Adrenal gland (tissue), 12 donors: ENCODE results near the gene ORAI2. TPM values are rescaled to one million over a fixed set of nuclear protein-coding genes. Genes with fewer than 3 reads are reported as not detected.
A peak's percentile ranks its signal among the peaks of the same experiment; 100 is the strongest.
"Not testable (repeated sequence)": the region's sequence is repeated elsewhere in the genome, so short reads cannot be mapped to it uniquely, and the experiment has no call there.

Experiments
- DNase-seq, 7 donors: peaks; one replicate each; pipeline ENCODE4 v3.0.0-alpha.2; 2019 to 2020
- H3K27ac ChIP-seq, 5 donors: fragments of 200-600 bp; sonication (generic) in 4 of 5; 1 replicate in 3 of 5; 2 replicates in 2 of 5; pipeline versions ENCODE4 v1.5.1 to v1.8.0; 2016 to 2020; ENCODE audit warnings: mild to moderate bottlenecking in 1 of 5
- H3K27me3 ChIP-seq: fragments of 200-600 bp; 2 replicates; pipeline ENCODE4 v1.8.0; 2021
- H3K36me3 ChIP-seq, 2 donors: fragments of 200-600 bp; replicated peaks in 1 of 2; 1 replicate in 1 of 2; 2 replicates in 1 of 2; pipeline versions ENCODE4 v1.5.1 to v1.8.0; 2018 to 2022
- H3K4me1 ChIP-seq, 2 donors: fragments of 200-600 bp; replicated peaks in 1 of 2; 1 replicate in 1 of 2; 2 replicates in 1 of 2; pipeline versions ENCODE4 v1.5.1 to v1.8.0; 2018 to 2021
- H3K4me3 ChIP-seq, 4 donors: fragments of 200-600 bp; sonication (generic) in 3 of 4; one replicate each; pipeline ENCODE4 v1.5.1; 2016 to 2018
- H3K9me3 ChIP-seq, 3 donors: fragments of 200-600 bp; sonication (generic) in 1 of 3; replicated peaks in 1 of 3; 1 replicate in 2 of 3; 2 replicates in 1 of 3; pipeline versions ENCODE4 v1.5.1 to v1.8.0; 2016 to 2021
- CTCF ChIP-seq, 6 experiments: fragments of 450-650 bp in 4 of 6; fragments of 200-600 bp in 2 of 6; sonication (generic) in 1 of 6; IDR thresholded peaks; 1 replicate in 5 of 6; 2 replicates in 1 of 6; pipeline versions ENCODE4 v1.5.1 to v1.8.0; 2016 to 2021; ENCODE audit warnings: antibody characterized with exemption in 6 of 6, mild to moderate bottlenecking in 2 of 6, moderate library complexity in 1 of 6
- POLR2A ChIP-seq, 2 donors: fragments of 450-650 bp; IDR thresholded peaks; one replicate each; pipeline ENCODE4 v1.6.1; 2017; ENCODE audit warnings: antibody characterized with exemption in 2 of 2, mild to moderate bottlenecking in 2 of 2, moderate library complexity in 1 of 2
- WGBS, 4 donors: extraction: QIAGEN DNeasy Blood & Tissue Kit in 2 of 4; methylation state at CpG; one replicate each; pipeline versions ENCODE4 v1.1.5 to v1.1.7; 2013 to 2017; 5-methylcytosine and 5-hydroxymethylcytosine counted together
- intact Hi-C, 2 donors: fragments of 100-400 bp; cut with DNase I; formaldehyde crosslinking; loops; one replicate each; pipeline versions ENCODE4 v1.14.1 to v1.15.0; 2022 to 2023
- polyA plus RNA-seq, 3 donors: library from polyadenylated mRNA; stranded (reverse); fragments of 200-250 nt in 2 of 3; fragments of 350-450 nt in 1 of 3; fragmentation: Illumina TruSeq in 1 of 3; extraction: RNeasy Lipid Tissue Mini Kit (QIAGEN cat#74804) in 1 of 3; gene quantifications; one replicate each; pipeline ENCODE4 v1.2.3, GENCODE V29; 2013 to 2014
- total RNA-seq, 9 donors: library from RNA; depleted of rRNA in 4 of 9; stranded (reverse); fragments of >200 nt in 4 of 9; fragments of 120-200 nt in 1 of 9; fragmentation: NEBNext Ultra II Directional in 1 of 9; extraction: Animal tissue kit (Norgen Biotek cat#: 25700) in 1 of 9; gene quantifications; one replicate each; pipeline versions ENCODE4 v1.1.0 to v1.2.4, GENCODE V29; 2013 to 2023
- donor health status: healthy with polysubstance abuse.
- donor health status: Bipolar disorder and iron deficiency.
- donor health status: DM: yes; HTN: yes; CAD: no.
- donor health status: DM: no; HTN: no; CAD: no.
- donor health status: DM: no; HTN: no; CAD: no.
- donor health status: DM: yes; HTN: yes; CAD: no.

ORAI2 gene
- total and polyA plus RNA-seq, 12 donors = 6.9 to 110 (median 32.1) TPM

- TF ChIP-seq POLR2A (IDR thresholded peaks at IDR 0.05) (no peak), CTCF (IDR thresholded peaks at IDR 0.05) (no peak)
- H3K4me1 ChIP-seq = peaks cover 16 to 27% of the 10 kb centered on the region in 2 donors
- no peaks in the 10 kb centered on the region for H3K27me3 ChIP-seq
- intact Hi-C loops = loop anchor here in 1 of 2 donors (10.0 kb wide), 1 partner anchor 55 kb away; no protein-coding TSS in a partner anchor
- H3K36me3 ChIP-seq = peaks cover 0 to 18% of the 10 kb centered on the region in 2 donors
- 71 to 80% (median 76%) methylated on average over 16 to 20 of the region's 20 CpGs for WGBS, 4 donors
- H3K9me3 ChIP-seq = no peaks in the 10 kb centered on the region
- no peak overlapping the region for H3K4me3 ChIP-seq
- peak overlapping the region in 2 of 5 donors; percentile 30 to 72 for H3K27ac ChIP-seq
- DNase-seq = peak in 3 of 7 donors; percentile 6 to 49 (median 22)
Observed at GRCh38 chr7:102469972-102470825, 36.8 kb downstream of the ORAI2 start.

- peaks cover 0 to 22% of the 10 kb centered on the region in 2 donors for H3K36me3 ChIP-seq
- H3K4me1 ChIP-seq = peaks cover 8 to 21% of the 10 kb centered on the region in 2 donors
- TF ChIP-seq POLR2A (IDR thresholded peaks at IDR 0.05) = no peak
- peak in 3 of 7 donors; percentile 0 to 11 (median 4) for DNase-seq
- no peak overlapping the region for H3K27ac ChIP-seq
- intact Hi-C loops = no loop called here
- 60 to 92% (median 88%) methylated on average over 1 to 6 of the region's 6 CpGs for WGBS, 4 donors
- H3K9me3 ChIP-seq = no peaks in the 10 kb centered on the region
- no peaks in the 10 kb centered on the region for H3K27me3 ChIP-seq
- no peak overlapping the region for H3K4me3 ChIP-seq
Observed at GRCh38 chr7:102471791-102472125, 38.4 kb downstream of the ORAI2 start.

GRCh38 chr7:102472126-102473041 lies 39.0 kb downstream of the ORAI2 start:
- no peak overlapping the region for H3K4me3 ChIP-seq
- TF ChIP-seq POLR2A (IDR thresholded peaks at IDR 0.05) (no peak), CTCF (IDR thresholded peaks at IDR 0.05) (no peak)
- H3K9me3 ChIP-seq = no peaks in the 10 kb centered on the region
- peaks cover 0 to 22% of the 10 kb centered on the region in 2 donors for H3K36me3 ChIP-seq
- DNase-seq = peak in 4 of 7 donors; percentile 7 to 51 (median 20)
- intact Hi-C loops = no loop called here
- H3K27me3 ChIP-seq = no peaks in the 10 kb centered on the region
- H3K27ac ChIP-seq = no peak overlapping the region
- WGBS, 4 donors = 75 to 91% (median 80%) methylated on average over 7 to 31 of the region's 31 CpGs
- H3K4me1 ChIP-seq = peaks cover 8 to 18% of the 10 kb centered on the region in 2 donors

- Histone ChIP-seq H3K9me3 (no peaks in the 10 kb centered on the region), H3K27ac (no peak overlapping the region), H3K4me1 (peaks cover 8 to 11% of the 10 kb centered on the region in 2 donors), H3K36me3 (peaks cover 0 to 22% of the 10 kb centered on the region in 2 donors), H3K27me3 (no peaks in the 10 kb centered on the region), H3K4me3 (no peak overlapping the region)
- DNase-seq = peak in 5 of 7 donors; percentile 5 to 50 (median 30)
- TF ChIP-seq POLR2A (IDR thresholded peaks at IDR 0.05) = no peak
- no peak for TF ChIP-seq CTCF (IDR thresholded peaks at IDR 0.05)
- WGBS, 4 donors = 79 to 91% (median 84%) methylated on average over 14 to 23 of the region's 23 CpGs
- intact Hi-C loops = no loop called here
Observed at GRCh38 chr7:102473271-102473991, 40.1 kb downstream of the ORAI2 start.

GRCh38 chr7:102474116-102474515 lies 40.7 kb downstream of the ORAI2 start:
- peak in 5 of 7 donors; percentile 0 to 39 (median 5) for DNase-seq

GRCh38 chr7:102474736-102475435 lies 41.5 kb downstream of the ORAI2 start:
- H3K27me3 ChIP-seq, H3K4me1 ChIP-seq, intact Hi-C loops, H3K4me3 ChIP-seq, H3K9me3 ChIP-seq: not testable (repeated sequence)
- H3K27ac ChIP-seq = peak overlapping the region in 1 of 5 donors; percentile 22
- H3K36me3 ChIP-seq = peaks cover 0 to 22% of the 10 kb centered on the region in 2 donors
- peak in 6 of 7 donors; percentile 10 to 49 (median 35) for DNase-seq
- 78 to 90% (median 80%) methylated on average over 1 to 9 of the region's 19 CpGs for WGBS, 4 donors

More at GRCh38 chr7:102474116-102474515, 40.7 kb downstream of the ORAI2 start:
- H3K4me3 ChIP-seq, H3K4me1 ChIP-seq, H3K9me3 ChIP-seq, H3K27ac ChIP-seq, intact Hi-C loops, H3K27me3 ChIP-seq: not testable (repeated sequence)
- 85 to 88% methylated on average over 8 to 9 of the region's 14 CpGs; no CpG with 5 or more reads in 2 of the 4 donors for WGBS, 4 donors
- H3K36me3 ChIP-seq = peaks cover 0 to 22% of the 10 kb centered on the region in 2 donors
